GM18520 (cell line): ENCODE measurements around the gene ATAD3A.
"Not testable (repeated sequence)": the region's sequence is repeated elsewhere in the genome, so short reads cannot be mapped to it uniquely, and the experiment has no call there.

Experiments
- ATAC-seq: cut with Tn5 transposase; IDR thresholded peaks from one replicate; pipeline ENCODE4 v1.9.1; 2021; ENCODE audit not compliant: unreplicated experiment

ATAD3A gene

DNA sequence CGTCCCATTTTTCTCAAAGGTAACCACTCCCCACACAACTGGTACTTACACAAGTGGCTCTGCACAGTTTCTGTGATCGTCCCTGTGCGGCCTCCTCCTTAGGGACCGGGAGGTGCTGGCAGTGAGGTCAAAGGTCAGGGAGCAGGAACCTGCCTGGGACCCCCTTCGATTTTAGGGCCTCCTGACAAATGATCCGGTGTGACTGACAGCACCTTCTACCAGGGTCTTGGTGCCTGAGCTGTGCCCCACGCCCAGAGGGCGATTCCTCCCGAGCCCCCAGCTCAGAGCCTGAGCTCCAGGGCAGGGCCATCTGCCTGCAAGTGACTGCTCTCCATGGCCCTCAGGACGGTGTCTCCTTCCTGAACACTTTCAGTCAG is 40.3 kb downstream of the ATAD3A start:
- ATAC-seq, result no peak

DNA sequence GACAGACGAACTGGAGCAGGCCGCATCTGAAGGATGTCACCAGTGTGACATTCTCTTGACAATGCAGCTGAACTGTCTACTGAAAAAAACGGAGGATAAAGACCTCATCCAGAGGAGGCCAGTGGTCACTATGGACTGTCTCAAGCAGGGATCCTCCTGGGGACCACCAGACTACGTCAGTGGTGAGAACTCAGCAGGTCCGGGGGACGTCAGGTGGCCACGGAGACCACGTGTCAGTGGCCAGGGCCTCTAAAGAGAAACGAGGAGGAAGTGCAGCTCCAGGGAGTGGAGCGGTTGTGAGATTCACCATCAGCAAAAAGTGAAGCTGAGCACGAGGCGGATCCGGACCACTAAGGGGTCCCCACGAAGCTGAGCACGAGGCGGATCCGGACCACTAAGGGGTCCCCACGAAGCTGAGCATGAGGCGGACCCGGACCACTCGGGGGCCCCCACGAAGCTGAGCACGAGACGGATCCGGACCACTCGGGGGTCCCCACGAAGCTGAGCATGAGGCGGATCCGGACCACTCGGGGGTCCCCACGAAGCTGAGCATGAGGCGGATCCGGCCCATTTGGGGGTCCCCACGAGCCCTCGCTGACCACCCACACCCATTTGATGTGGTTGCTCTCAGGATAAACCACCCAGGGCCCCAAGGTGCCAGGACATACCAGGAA is 42.0 kb downstream of the ATAD3A start:
- no peak for ATAC-seq

DNA sequence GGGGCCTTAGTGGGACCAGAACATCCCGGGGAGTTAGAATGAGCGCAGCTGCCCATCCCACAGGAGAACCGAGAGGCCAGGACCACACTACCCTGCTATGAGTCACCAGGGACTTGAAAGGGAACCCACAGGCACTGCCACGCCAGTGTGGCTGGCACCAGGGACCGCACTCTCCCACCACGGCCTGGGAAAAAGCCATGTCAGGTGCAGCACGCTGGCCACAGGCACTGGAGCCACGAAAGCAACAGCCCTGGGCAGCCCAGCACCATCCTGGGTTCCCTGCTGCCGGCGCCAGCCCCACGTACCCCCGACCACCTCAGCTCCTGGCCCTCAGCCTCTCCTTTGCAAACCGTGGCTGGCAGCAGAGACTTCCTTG is 42.6 kb downstream of the ATAD3A start:
- no peak for ATAC-seq

DNA sequence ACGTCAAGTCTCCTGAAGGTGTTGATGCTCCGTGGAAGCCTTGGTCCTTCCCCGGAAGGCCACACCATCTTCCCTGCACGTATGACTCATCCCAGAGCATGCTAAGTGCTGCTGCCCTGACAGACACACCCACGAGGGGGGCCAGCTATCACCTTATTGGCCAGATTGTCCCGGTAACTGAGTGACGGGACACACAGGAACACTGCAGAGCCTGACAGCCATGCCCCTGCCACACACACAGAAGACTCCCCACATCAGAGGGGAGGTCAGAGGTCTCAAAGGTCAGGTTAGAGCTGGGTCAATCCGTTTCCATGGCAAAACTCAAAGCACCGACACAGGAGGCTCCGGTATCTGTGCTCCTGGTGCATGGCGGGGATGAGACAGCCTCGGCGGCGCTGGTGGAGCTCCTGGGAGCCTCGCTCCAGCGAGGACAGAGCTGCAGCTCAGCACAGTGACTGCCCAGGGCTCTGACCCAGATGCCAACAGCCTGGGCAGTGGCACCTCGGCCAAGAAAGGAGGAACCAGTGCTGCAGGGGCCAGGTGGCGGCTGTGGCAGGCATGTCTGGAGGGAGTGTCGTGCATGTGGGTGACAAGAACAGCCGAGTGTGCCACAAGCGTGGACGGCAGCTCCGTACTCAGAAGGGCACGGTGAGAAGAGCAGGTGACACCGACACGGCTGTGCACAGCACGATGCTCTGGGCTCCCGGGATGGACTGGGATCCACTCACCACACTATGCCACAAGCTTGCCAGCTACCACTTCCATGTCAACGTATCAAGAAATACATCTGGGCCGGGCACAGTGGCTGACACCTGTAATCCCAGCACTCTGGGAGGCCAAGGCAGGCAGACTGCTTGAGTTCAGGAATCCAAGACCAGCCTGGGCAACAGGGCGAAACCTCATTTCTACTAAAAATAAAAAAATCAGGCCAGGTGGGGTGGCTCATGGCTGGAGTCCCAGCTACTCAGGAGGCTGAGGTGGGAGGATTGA is 43.3 kb downstream of the ATAD3A start:
- no peak for ATAC-seq

DNA sequence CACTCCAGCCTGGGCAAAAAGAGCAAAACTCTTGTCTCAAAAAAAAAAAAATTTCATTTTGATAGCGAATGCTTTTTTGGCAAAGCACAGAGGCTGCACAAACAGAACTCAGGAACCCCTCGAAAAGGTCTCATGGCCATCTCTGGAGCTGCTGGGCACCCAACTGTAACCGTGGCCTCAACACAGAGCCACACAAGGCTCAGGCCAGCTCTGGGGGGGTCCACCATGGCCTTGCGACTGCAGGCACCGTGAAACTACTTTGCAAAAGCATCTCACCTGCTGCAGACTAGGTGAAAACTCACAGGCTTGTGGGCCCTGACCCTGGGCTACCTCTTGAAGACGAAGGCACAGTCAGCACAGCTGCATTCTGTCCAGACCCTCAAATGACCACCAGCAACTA is 44.5 kb downstream of the ATAD3A start:
- ATAC-seq, result no peak

DNA sequence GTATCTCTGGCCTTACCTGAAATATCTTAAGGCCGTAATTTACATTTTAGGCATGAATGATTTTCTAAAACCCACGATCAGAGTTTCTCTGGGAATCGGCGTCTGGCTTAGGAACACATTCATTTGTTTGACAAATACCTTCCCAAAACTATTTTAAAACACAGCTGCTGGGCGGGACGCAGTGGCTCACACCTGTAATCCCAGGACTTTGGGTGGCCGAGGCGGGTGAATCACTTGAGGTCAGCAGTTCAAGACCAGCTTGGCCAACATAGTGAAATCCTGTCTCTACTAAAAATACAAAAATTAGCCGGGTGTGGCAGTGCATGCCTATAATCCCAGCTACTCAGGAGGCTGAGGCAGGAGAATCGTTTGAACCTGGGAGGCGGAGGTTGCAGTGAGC is 45.0 kb downstream of the ATAD3A start:
- not testable (repeated sequence) for ATAC-seq

DNA sequence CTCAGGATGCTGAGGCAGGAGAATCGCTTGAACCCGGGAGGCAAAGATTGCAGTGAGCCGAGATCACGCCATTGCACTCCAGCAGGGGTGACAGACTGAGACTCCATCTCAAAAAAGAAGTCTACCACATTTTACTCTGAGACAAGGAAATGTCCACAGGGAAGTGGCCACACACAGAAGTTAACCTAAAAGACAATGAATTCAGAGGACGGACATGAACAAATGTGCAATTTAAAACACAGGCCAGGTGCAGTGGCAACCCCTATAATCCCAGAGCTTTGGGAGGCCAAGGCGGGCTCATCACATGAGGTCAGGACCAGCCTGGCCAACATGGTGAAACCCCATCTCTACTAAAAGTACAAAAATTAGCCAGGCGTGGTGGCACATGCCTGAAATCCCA is 45.7 kb downstream of the ATAD3A start:
- not testable (repeated sequence) for ATAC-seq

DNA sequence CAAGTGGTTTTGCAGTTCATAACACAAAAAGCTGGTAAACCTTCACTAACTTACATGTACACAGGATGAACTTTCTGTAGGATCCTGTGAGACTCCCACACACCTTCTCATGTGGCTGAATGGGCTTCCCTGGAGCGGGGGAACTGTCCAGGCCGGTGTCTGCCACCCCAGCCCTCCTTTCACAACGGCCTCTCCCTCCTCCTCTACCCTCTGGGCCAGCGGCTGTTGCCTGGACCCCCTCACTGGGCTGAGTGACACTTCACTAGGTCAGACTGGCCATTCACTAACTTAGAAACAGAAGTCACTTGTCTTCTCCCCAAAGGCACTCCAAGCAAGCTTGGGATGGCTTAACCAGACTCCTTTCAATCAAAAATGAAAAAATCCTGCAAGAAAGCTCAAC is 46.6 kb downstream of the ATAD3A start:
- no peak for ATAC-seq

DNA sequence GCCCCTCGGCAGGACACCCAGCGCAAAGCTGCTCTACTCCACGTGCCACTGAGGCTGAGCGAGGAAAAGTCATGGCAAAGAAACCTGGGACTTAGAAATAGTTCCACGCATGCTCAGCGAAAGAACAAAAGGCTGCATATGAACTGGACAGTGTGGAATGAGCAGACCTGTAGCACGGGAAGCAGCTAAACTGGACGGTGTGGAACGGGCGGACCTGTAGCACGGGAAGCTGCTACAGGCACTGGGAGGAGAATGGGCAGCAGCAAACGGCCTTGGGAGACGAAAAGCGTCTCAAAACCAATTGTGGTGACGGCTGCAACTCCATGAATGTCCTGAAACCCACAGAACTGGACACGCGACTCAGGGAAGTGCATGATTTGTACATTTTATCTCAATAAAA is 47.1 kb downstream of the ATAD3A start:
- ATAC-seq, result no peak

DNA sequence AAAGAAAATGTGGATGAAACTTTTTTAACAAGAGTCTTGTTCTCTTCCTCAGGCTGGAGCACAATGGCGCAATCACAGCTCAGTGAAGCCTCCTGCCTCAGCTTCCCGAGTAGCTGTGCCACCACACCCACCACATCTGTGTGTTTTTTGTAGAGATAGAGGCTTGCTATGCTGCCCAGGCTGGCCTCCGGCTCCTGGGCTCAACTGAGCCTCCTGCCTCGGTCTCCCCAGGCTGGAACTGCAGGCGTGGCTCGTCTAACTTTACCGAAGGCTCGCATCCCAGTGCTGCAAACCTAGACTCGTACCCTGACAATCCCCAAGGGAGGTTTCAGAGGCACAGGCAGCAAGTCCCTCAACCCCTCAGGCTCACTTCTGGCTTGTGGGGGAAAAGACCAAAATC is 48.2 kb downstream of the ATAD3A start:
- no peak for ATAC-seq

DNA sequence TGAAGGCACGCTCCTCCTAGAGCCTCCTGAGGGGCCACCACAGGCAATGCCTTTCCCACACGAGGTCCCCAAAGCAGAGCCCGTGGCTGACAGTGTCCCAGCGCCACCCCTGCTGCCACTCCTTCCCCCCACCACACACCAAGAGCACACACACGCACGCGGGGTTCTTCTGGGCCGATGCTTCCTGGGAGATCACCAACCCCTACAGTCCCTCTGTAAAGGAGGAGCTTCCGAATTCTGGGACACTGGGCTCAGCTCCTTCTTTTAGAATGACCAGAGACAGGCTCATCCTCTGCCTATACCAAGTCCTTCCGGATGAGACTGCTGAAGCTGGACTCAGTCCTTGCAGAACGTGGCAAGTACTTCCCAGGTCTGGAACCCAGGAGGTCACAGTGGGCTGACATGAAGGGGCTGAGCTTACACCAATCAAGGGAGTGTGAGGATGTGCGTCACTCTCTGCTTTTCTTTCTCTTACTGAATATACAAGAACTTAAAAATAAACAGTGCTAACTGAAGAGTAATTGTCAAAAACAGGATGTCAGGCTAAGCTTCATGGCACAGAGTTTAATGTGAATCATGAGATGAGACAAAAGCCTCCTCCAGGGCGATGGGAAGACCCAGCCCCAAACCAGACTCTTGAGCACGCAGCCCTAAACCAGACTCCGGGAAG is 50.0 kb downstream of the ATAD3A start:
- ATAC-seq, result no peak

DNA sequence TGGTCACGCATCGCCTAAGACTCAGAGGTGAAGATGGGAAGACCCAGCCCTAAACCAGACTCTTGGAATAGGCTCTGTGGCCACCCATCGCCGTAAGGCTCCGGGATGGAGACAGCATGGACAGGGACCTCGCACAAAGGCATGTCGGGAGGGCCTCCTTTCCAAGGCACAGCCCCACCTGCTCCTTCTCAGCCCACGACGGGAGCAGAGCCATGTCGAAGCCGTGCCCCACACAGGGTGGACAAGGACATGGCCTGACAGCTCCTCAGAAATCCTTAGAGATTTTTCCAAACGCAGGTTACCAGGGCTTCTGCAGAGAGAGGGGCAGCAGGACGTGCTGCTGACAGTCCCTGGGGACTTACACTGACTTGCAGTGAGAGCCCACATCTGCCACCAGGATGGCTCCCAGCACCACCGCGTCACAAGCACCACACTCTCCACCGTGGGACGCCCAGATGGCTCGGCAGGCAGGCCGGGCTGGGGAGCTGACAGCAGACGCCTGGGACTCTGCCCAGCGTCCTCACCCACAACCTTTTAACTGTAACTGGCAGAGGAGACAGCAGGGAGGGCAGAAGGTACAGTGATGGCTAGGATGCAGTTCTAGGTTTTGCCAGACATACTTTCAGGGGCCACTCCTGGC is 50.7 kb downstream of the ATAD3A start:
- ATAC-seq, result no peak

DNA sequence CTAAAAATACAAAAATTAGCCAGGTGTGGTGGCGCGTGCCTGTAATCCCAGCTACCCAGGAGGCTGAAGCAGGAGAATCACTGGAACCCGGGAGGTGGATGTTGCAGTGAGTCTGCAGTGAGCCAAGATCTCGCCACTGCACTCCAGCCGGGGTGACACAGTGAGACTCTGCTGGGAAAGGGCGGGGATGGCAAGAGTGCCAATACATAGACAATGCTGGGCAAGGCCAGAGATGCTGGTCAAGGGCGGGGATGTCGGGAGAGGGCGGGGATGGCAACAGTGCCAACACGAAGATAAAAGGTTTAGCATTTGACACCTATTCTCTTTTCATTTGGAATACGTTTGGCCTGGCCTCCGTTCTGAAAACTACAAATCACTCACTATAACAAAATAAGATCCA is 51.7 kb downstream of the ATAD3A start:
- ATAC-seq, result no peak

DNA sequence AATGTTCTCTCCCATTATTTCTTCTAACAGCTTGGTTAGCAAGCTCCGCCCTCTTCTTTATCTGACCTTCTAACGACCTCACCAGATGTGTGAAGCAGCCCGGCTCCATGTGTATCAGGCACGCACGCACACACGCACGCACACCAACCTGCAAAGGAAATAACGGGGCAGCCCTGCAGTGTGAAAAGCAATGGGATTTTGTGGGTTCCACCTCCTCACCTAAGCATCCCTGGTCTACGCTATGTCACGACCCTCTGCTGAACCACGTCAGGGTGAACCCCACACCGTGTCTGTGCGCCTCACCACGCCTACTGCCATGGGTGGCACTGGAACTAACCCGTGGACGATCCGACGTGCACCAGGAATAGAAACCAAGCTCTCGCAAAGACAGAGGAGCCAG is 52.3 kb downstream of the ATAD3A start:
- no peak for ATAC-seq

DNA sequence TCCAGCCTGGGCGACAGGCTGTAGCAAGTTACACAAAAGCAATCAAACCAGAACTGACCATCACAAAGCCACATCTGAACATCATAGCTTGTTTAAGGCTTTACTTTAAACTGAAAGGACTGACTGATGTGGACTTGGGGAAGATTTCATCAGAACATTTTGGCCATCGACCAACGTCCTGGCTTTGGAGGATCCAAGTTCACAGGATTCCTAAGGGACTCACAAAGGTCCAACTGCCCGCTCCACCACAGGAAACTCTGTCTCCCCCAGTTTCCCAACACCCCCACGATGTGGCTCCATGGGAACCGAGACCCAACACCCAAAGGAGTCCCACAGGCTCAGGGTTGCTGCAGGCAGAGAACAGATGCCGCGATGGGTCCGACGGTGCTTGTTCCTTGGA is 53.4 kb downstream of the ATAD3A start:
- ATAC-seq, result no peak

DNA sequence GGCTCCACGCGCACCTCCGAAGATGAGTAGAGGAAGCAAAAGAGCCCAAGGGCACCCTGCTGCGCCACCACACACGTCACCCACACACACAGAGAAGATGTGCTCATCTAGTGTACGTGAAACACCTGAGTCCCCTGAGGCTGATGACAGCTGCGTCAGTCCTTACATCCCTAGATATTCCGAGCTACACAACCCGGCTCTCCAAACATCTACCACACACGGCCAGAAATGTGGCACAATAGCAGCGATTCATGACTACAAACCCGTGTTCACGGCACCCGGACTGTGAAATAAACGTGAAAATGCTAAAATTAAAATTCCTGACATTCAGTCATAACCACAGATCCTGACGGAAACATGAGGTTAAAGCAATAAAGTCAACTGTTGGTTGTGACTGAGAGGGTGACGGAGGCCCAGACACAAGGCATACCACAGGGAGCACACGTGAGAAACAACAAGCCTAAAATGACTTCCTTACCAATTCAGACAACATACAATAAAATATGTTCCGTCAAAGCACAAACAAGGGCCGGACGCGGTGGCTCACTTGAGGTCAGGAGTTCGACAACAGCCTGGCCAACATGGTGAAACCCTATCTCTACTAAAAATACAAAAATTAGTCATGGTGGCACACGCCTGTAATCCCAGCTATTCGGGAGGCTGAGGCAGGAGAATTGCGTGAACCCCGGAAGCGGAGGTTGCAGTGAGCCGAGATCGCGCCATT is 55.4 kb downstream of the ATAD3A start:
- ATAC-seq, result no peak

DNA sequence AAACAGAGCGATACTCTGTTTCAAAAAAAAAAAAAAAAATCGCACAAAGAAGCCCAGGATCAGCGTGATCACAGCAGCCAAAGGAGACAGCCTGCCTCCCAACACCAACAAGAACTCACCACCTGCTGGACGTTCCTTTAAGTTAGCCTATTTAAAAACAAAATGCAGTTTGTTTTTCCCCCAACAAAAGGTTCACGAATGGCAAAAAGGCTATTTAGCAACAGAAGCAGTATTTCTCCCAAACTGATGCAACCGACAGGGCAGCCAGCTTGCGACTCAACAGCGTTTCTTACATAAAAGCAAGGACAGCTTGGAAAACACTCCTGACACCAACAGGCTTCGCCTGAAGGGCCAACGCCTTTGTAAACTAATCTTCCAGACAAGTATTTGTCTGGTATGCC is 55.9 kb downstream of the ATAD3A start:
- no peak for ATAC-seq

DNA sequence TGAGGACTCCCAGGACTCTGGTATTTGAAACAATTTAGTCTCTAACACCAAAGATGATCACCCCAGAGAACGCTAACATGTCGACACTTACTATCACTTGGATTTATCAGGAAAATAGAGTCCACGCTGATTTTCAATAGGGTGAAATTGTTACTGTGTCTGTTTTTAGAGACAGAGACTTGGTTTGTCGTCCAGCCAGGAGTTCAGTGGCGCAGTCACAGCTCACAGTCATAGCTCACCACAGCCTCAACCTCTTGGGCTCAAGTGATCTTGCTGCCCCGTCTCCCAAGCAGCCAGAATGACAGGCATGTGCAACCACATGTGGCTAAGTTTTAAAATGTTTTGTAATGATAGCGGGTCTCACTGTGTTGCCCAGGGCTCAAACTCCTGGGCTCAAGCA is 57.4 kb downstream of the ATAD3A start:
- no peak for ATAC-seq

DNA sequence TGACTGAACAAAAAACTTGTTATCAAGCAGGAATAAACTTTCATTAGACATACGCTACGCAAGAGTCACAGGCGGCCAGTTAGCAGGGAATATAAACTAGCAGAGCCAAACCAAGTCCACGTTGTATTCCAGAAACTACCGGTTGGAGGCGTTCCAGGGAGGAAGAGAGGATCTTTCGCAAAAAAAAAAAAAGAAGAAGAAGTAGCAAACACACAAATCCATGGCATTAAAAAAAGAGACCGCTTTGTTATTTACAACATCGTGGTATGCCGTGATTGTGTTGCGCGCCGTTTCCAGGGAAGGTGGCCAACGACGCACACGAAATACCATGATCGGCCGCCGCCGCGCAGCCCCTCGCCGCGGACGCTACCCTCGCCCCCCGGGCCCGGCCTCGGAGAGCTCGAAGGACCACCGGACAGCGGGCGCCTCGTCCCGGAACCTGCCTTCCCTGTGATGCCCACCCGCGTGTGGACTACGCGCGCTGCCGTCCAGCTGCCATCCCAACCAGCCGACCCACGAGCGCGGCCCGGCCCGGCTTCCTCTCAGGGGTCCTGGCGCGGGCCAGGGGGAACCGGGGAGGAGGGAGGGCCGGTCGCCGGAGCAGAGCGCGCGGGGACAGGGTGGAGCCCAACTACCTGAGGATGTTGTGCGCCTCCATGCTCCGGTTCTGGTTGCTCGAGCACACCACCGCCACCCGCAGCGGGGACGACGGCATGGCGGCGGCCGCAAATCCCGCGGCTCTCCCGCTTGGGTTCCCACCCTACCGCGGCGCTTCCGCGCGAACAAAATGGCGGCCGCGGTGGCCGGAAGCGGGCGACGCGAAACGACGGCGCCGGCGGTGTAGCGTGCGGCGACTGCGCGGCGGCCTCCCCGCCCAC is 62.1 kb downstream of the ATAD3A start:
- ATAC-seq, result peak; percentile 69
